NCI-H82 (cell line): ENCODE measurements around the gene SLC6A2.
"Not testable (repeated sequence)": the region's sequence is repeated elsewhere in the genome, so short reads cannot be mapped to it uniquely, and the experiment has no call there.

Experiments
- DNase-seq: peaks from one replicate; lab custom pipeline; 2025; lab: John Stamatoyannopoulos, UW

The SLC6A2 gene

GRCh38 chr16:55655897-55656681, at the start of gene SLC6A2:
SLC6A2 (plus strand) TSS chr16:55655988; CDS start chr16:55656695, 707 bp downstream.
- DNase-seq: no peak

GRCh38 chr16:55613613-55614335, 42.0 kb upstream of the SLC6A2 start:
- DNase-seq: no peak

- no peak for DNase-seq
These were observed 40.7 kb upstream of the SLC6A2 start for GRCh38 chr16:55615071-55615470.

- DNase-seq: not testable (repeated sequence)
These were observed 40.1 kb upstream of the SLC6A2 start for GRCh38 chr16:55615670-55616069.

- no peak for DNase-seq
These were observed 34.0 kb upstream of the SLC6A2 start for GRCh38 chr16:55621771-55622170.

GRCh38 chr16:55622272-55622671, 33.5 kb upstream of the SLC6A2 start:
- no peak for DNase-seq

GRCh38 chr16:55622930-55623561, 32.7 kb upstream of the SLC6A2 start:
- DNase-seq: peak; percentile 19

- no peak for DNase-seq
These were observed 32.1 kb upstream of the SLC6A2 start for GRCh38 chr16:55623640-55624039.

GRCh38 chr16:55624696-55625095, 31.1 kb upstream of the SLC6A2 start:
- DNase-seq: no peak

GRCh38 chr16:55625843-55626242, 29.9 kb upstream of the SLC6A2 start:
- DNase-seq: no peak

- no peak for DNase-seq
These were observed 27.4 kb upstream of the SLC6A2 start for GRCh38 chr16:55628306-55628968.

- DNase-seq: no peak
These were observed 25.0 kb upstream of the SLC6A2 start for GRCh38 chr16:55630774-55631173.

- no peak for DNase-seq
These were observed 23.5 kb upstream of the SLC6A2 start for GRCh38 chr16:55632259-55632658.

- DNase-seq: no peak
These were observed 21.6 kb upstream of the SLC6A2 start for GRCh38 chr16:55634193-55634592.

GRCh38 chr16:55638256-55638655, 17.5 kb upstream of the SLC6A2 start:
- no peak for DNase-seq

- no peak for DNase-seq
These were observed 15.0 kb upstream of the SLC6A2 start for GRCh38 chr16:55640701-55641327.

- no peak for DNase-seq
These were observed 14.2 kb upstream of the SLC6A2 start for GRCh38 chr16:55641430-55642056.

GRCh38 chr16:55642611-55643010, 13.2 kb upstream of the SLC6A2 start:
- no peak for DNase-seq

- peak; percentile 4 for DNase-seq
These were observed 12.4 kb upstream of the SLC6A2 start for GRCh38 chr16:55643161-55643970.

- DNase-seq: no peak
These were observed 9.8 kb upstream of the SLC6A2 start for GRCh38 chr16:55645986-55646385.

- DNase-seq: no peak
These were observed 8.4 kb upstream of the SLC6A2 start for GRCh38 chr16:55647343-55647742.
